GM12878 (cell line): Measurements from ENCODE around the gene DACH2. TPM values are rescaled to one million over a fixed set of nuclear protein-coding genes. Genes with fewer than 3 reads are reported as not detected.

Source experiments
- ATAC-seq: fragments of 200-7000 bp; cut with Tn5 transposase; 3 replicates; pipeline ENCODE4 v1.9.1; 2020; ENCODE audit warnings: mild to moderate bottlenecking, moderate library complexity
- BruUV-seq: library from RNA; stranded (reverse); fragments of 400-500 nt; replicated peaks from 2 replicates; lab custom pipeline; 2021; lab: Mats Ljungman, UMichigan
- CTCF ChIA-PET: fragments of 300-600 bp; sonication (Branson Sonifier 250); formaldehyde crosslinking; extraction: SDS; loops from one replicate; lab custom pipeline; 2021; ENCODE audit warnings: inconsistent platforms; lab: Yijun Ruan, JAX
- POLR2A ChIA-PET: fragments of 350-600 bp; formaldehyde crosslinking; extraction: SDS; loops from one replicate; lab custom pipeline; 2021; ENCODE audit warnings: inconsistent platforms; lab: Charles Lee
- RAD21 ChIA-PET: fragments of 300-600 bp; sonication (Branson Sonifier 250); formaldehyde crosslinking; loops from one replicate; lab custom pipeline; 2023; ENCODE audit warnings: antibody characterized with exemption; ENCODE audit not compliant: unreplicated experiment; lab: Charles Lee
- SMC1A ChIA-PET: fragments of 300-600 bp; sonication (Branson Sonifier 250); formaldehyde crosslinking; loops from one replicate; lab custom pipeline; 2023; ENCODE audit not compliant: unreplicated experiment, uncharacterized antibody; lab: Charles Lee
- DNase-seq: peaks from one replicate; pipeline ENCODE4 v3.0.0-alpha.2; 2011; ENCODE audit warnings: low read depth, low spot score
- FAIRE-seq: peaks from 3 replicates; lab custom pipeline; 2011; peaks lifted over from hg19 to GRCh38; lab: Jason Lieb, UNC
- H2AFZ ChIP-seq: 2 replicates; pipeline ENCODE4 v1.6.0; 2011; ENCODE audit warnings: low read depth, low read length, control low read depth; ENCODE audit not compliant: control insufficient read depth
- H3K27ac ChIP-seq: 2 replicates; pipeline ENCODE4 v1.5.1; 2011; ENCODE audit warnings: control low read depth; ENCODE audit not compliant: control insufficient read depth, insufficient read depth
- H3K27me3 ChIP-seq, 2 experiments: replicated peaks in 1 of 2; 2 replicates each; pipeline versions ENCODE4 v1.6.0 to v1.6.1; 2011; ENCODE audit warnings: low read length in 1 of 2; ENCODE audit not compliant: control insufficient read depth in 2 of 2, insufficient read depth in 2 of 2
- H3K36me3 ChIP-seq, 2 experiments: 2 replicates each; pipeline ENCODE4 v1.5.1; 2011; ENCODE audit warnings: low read length in 1 of 2; ENCODE audit not compliant: control insufficient read depth in 2 of 2, insufficient read depth in 2 of 2
- H3K4me1 ChIP-seq: 2 replicates; pipeline ENCODE4 v1.6.1; 2011; ENCODE audit warnings: mild to moderate bottlenecking, low read length, moderate library complexity, mixed read lengths; ENCODE audit not compliant: control insufficient read depth, insufficient read depth
- H3K4me2 ChIP-seq: 2 replicates; pipeline ENCODE4 v1.6.0; 2011; ENCODE audit warnings: control low read depth; ENCODE audit not compliant: control insufficient read depth, insufficient read depth
- H3K4me3 ChIP-seq: fragments of 200-600 bp; sonication (generic); 2 replicates; pipeline ENCODE4 v1.5.1; 2016
- H3K79me2 ChIP-seq: 2 replicates; pipeline ENCODE4 v1.6.0; 2011; ENCODE audit warnings: low read length; ENCODE audit not compliant: control insufficient read depth, insufficient read depth
- H3K9ac ChIP-seq: 2 replicates; pipeline ENCODE4 v1.8.0; 2011; ENCODE audit warnings: low read length, control low read depth, mixed read lengths; ENCODE audit not compliant: control insufficient read depth, insufficient read depth
- H3K9me3 ChIP-seq: replicated peaks from 3 replicates; pipeline ENCODE4 v1.5.1; 2011; ENCODE audit warnings: mild to moderate bottlenecking, low read length; ENCODE audit not compliant: control insufficient read depth, insufficient read depth
- H4K20me1 ChIP-seq: 2 replicates; pipeline ENCODE4 v1.6.0; 2011; ENCODE audit not compliant: control insufficient read depth, insufficient read depth
- BACH1 ChIP-seq: fragments of 450-650 bp; IDR thresholded peaks from 2 replicates; pipeline ENCODE4 v1.6.1; 2017; ENCODE audit warnings: mild to moderate bottlenecking, borderline replicate concordance
- BCL11A ChIP-seq: IDR thresholded peaks from 2 replicates; pipeline ENCODE4 v1.6.1; 2011; ENCODE audit warnings: low read depth, low read length
- BHLHE40 ChIP-seq, 2 experiments: fragments of 450-650 bp in 1 of 2; IDR thresholded peaks; 2 replicates each; pipeline ENCODE4 v1.6.1; 2011 to 2017; ENCODE audit warnings: low read depth in 2 of 2, borderline replicate concordance in 1 of 2, improper control_type of control experiment in 1 of 2, low read length in 1 of 2, mild to moderate bottlenecking in 1 of 2
- FOXM1 ChIP-seq: IDR thresholded peaks from 2 replicates; pipeline ENCODE4 v1.6.1; 2012; ENCODE audit warnings: low read depth, mild to moderate bottlenecking, inconsistent platforms, low read length, moderate library complexity
- HDAC2 ChIP-seq: fragments of 200-600 bp; sonication (generic); IDR thresholded peaks from 2 replicates; pipeline ENCODE4 v1.6.1; 2017
- IRF4 ChIP-seq: IDR thresholded peaks from 2 replicates; pipeline ENCODE4 v1.6.1; 2011; ENCODE audit warnings: low read depth, low read length
- KLF5 ChIP-seq: fragments of 450-650 bp; IDR thresholded peaks from 2 replicates; pipeline ENCODE4 v1.6.1; 2014; ENCODE audit warnings: mild to moderate bottlenecking; ENCODE audit not compliant: partially characterized antibody
- LARP7 ChIP-seq: fragments of 450-650 bp; IDR thresholded peaks from 2 replicates; pipeline ENCODE4 v1.6.1; 2017; ENCODE audit warnings: mild to moderate bottlenecking
- NFYA ChIP-seq: IDR thresholded peaks from 2 replicates; pipeline ENCODE4 v1.6.1; 2011; ENCODE audit warnings: low read depth, mild to moderate bottlenecking, low read length, improper control_type of control experiment, borderline replicate concordance
- POLR2A ChIP-seq: IDR thresholded peaks from 2 replicates; pipeline ENCODE4 v1.6.1; 2011; ENCODE audit warnings: low read depth, mild to moderate bottlenecking, low read length
- POLR2AphosphoS5 ChIP-seq: IDR thresholded peaks from 2 replicates; pipeline ENCODE4 v1.6.1; 2011; ENCODE audit warnings: mild to moderate bottlenecking, low read length, inconsistent platforms
- POU2F2 ChIP-seq: IDR thresholded peaks from 3 replicates; pipeline ENCODE4 v1.6.1; 2011; ENCODE audit warnings: low read depth, mild to moderate bottlenecking, low read length, borderline replicate concordance
- SMAD1 ChIP-seq: fragments of 450-650 bp; IDR thresholded peaks from 2 replicates; pipeline ENCODE4 v1.6.1; 2018; ENCODE audit warnings: mild to moderate bottlenecking, low read depth; ENCODE audit not compliant: partially characterized antibody
- SP1 ChIP-seq: IDR thresholded peaks from one replicate; pipeline ENCODE4 v1.6.1; 2011; ENCODE audit warnings: low read depth, low read length
- TARDBP ChIP-seq: IDR thresholded peaks from 2 replicates; pipeline ENCODE4 v1.6.1; 2016; ENCODE audit warnings: borderline replicate concordance
- ZNF622 ChIP-seq: fragments of 450-650 bp; IDR thresholded peaks from 2 replicates; pipeline ENCODE4 v1.6.1; 2017; ENCODE audit warnings: mild to moderate bottlenecking, inconsistent platforms
- WGBS: methylation state at CpG from one replicate; pipeline ENCODE4 v1.1.6; 2016; ENCODE audit warnings: low lambda C conversion rate; ENCODE audit not compliant: insufficient replicate concordance, insufficient coverage; ENCODE audit errors: missing lambda C conversion rate; 5-methylcytosine and 5-hydroxymethylcytosine counted together
- in situ Hi-C: fragments of 300-500 bp; cut with MboI; formaldehyde crosslinking; loops from 9 replicates; pipeline ENCODE4 v1.14.3; 2018; ENCODE audit warnings: mixed read lengths
- intact Hi-C: fragments of 100-400 bp; cut with micrococcal nuclease; formaldehyde crosslinking; loops from one replicate; pipeline ENCODE4 v1.14.2; 2022; ENCODE audit not compliant: unreplicated experiment
- polyA plus RNA-seq, 11 experiments: library from polyadenylated mRNA; depleted of rRNA in 4 of 11; unstranded in 6 of 11; stranded (reverse) in 5 of 11; fragments of >200 nt; fragmentation: Nextera tagmentation in 4 of 11; fragmentation: Illumina TruSeq in 1 of 11; extraction: Ambion mirVana in 4 of 11; extraction: Trizol in 1 of 11; gene quantifications; 1 replicate in 1 of 11; 2 replicates in 10 of 11; pipeline versions ENCODE4 v1.2.1 to v1.2.3, GENCODE V29; 2011 to 2016; ENCODE audit warnings: inconsistent platforms in 2 of 11, missing spikeins in 2 of 11, low read depth in 1 of 11
- total RNA-seq, 4 experiments: library from RNA; depleted of rRNA in 3 of 4; stranded (reverse); fragments of >200 nt in 3 of 4; fragmentation: Illumina TruSeq in 1 of 4; extraction: Trizol in 1 of 4; gene quantifications; 2 replicates each; pipeline versions ENCODE4 v1.2.1 to v1.2.3, GENCODE V29; 2013 to 2021
- TF ChIP-seq, protein P1 (sequence below): fragments of 450-650 bp; IDR thresholded peaks from 2 replicates; pipeline ENCODE4 v1.6.1; 2014; ENCODE audit warnings: mild to moderate bottlenecking
- TF ChIP-seq, protein P2 (sequence below): IDR thresholded peaks from 2 replicates; pipeline ENCODE4 v1.6.1; 2012; ENCODE audit warnings: low read depth, low read length, improper control_type of control experiment
- TF ChIP-seq, protein P3 (sequence below): fragments of 450-650 bp; IDR thresholded peaks from 2 replicates; pipeline ENCODE4 v1.6.1; 2017; ENCODE audit warnings: low read depth, mild to moderate bottlenecking, moderate library complexity
- TF ChIP-seq, protein P4 (sequence below): fragments of 150-350 bp; IDR thresholded peaks from 2 replicates; pipeline ENCODE4 v1.6.1; 2014; ENCODE audit warnings: mild to moderate bottlenecking, low read depth, low read length

The DACH2 gene
- total and polyA plus RNA-seq, 10 of the 15 experiments (the other 5 are each of a cell fraction or from before 2014, with no cell fraction given), result 0.03 to 0.19 (median 0.07) TPM; not detected in 6

DNA sequence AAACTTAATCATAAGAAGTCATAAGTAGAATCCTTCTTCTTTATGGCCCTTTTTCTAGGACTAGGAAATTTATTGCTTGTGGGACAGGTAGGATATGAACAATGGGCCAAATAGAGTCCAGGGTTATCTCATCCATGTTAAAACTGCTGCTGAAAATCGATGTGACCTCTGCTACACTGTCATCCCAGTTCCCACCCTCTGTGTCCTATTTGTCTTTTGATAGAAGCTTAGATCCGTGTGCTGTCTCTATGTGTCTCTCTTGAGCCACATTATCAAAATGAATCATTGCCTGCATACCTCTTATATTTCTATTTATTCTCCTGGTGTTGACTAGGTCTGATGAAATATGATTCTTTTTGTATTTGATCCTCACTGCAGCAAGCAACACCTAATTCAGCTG, 661.4 kb downstream of the DACH2 start:
- no peak overlapping the region for H3K27ac ChIP-seq
- DNase-seq, result no peak
- TF ChIP-seq FOXM1, result no peak
- TF ChIP-seq POLR2AphosphoS5, result no peak
- no peak for TF ChIP-seq IRF4
- TF ChIP-seq, protein P1, sequence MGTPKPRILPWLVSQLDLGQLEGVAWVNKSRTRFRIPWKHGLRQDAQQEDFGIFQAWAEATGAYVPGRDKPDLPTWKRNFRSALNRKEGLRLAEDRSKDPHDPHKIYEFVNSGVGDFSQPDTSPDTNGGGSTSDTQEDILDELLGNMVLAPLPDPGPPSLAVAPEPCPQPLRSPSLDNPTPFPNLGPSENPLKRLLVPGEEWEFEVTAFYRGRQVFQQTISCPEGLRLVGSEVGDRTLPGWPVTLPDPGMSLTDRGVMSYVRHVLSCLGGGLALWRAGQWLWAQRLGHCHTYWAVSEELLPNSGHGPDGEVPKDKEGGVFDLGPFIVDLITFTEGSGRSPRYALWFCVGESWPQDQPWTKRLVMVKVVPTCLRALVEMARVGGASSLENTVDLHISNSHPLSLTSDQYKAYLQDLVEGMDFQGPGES, result no peak
- TF ChIP-seq NFYA, result no peak
- no peak for TF ChIP-seq POU2F2
- no peak for TF ChIP-seq KLF5
- TF ChIP-seq, protein P2, sequence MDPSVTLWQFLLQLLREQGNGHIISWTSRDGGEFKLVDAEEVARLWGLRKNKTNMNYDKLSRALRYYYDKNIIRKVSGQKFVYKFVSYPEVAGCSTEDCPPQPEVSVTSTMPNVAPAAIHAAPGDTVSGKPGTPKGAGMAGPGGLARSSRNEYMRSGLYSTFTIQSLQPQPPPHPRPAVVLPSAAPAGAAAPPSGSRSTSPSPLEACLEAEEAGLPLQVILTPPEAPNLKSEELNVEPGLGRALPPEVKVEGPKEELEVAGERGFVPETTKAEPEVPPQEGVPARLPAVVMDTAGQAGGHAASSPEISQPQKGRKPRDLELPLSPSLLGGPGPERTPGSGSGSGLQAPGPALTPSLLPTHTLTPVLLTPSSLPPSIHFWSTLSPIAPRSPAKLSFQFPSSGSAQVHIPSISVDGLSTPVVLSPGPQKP, result no peak
- TF ChIP-seq, protein P3, sequence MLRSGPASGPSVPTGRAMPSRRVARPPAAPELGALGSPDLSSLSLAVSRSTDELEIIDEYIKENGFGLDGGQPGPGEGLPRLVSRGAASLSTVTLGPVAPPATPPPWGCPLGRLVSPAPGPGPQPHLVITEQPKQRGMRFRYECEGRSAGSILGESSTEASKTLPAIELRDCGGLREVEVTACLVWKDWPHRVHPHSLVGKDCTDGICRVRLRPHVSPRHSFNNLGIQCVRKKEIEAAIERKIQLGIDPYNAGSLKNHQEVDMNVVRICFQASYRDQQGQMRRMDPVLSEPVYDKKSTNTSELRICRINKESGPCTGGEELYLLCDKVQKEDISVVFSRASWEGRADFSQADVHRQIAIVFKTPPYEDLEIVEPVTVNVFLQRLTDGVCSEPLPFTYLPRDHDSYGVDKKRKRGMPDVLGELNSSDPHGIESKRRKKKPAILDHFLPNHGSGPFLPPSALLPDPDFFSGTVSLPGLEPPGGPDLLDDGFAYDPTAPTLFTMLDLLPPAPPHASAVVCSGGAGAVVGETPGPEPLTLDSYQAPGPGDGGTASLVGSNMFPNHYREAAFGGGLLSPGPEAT, result no peak
- TF ChIP-seq SP1, result no peak
- TF ChIP-seq POLR2A, result no peak
- TF ChIP-seq TARDBP, result no peak
- no peak for TF ChIP-seq ZNF622
- no peak for TF ChIP-seq SMAD1
- TF ChIP-seq, protein P4, sequence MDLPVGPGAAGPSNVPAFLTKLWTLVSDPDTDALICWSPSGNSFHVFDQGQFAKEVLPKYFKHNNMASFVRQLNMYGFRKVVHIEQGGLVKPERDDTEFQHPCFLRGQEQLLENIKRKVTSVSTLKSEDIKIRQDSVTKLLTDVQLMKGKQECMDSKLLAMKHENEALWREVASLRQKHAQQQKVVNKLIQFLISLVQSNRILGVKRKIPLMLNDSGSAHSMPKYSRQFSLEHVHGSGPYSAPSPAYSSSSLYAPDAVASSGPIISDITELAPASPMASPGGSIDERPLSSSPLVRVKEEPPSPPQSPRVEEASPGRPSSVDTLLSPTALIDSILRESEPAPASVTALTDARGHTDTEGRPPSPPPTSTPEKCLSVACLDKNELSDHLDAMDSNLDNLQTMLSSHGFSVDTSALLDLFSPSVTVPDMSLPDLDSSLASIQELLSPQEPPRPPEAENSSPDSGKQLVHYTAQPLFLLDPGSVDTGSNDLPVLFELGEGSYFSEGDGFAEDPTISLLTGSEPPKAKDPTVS, result no peak
- TF ChIP-seq LARP7, result no peak
- TF ChIP-seq HDAC2, result no peak
- TF ChIP-seq BHLHE40 (IDR thresholded peaks at IDR 0.05; ENCODE audit: borderline replicate concordance in 1 of 2, low read depth in 2 of 2, low read length in 1 of 2), result no peak
- no peak for TF ChIP-seq BCL11A
- no peak for TF ChIP-seq BACH1
- ATAC-seq, result no peak
- ChIA-PET CTCF (interaction anchor here (5.2 kb wide), 1 partner anchor 138 kb away, joined by 43 read pairs; no protein-coding TSS in a partner anchor), POLR2A (no interaction called here), RAD21 (no interaction called here), SMC1A (interaction anchor here (0.6 kb wide), 1 partner anchor 1289 kb away, joined by 3 read pairs; no protein-coding TSS in a partner anchor)
- H3K79me2 ChIP-seq, result no peaks in the 10 kb centered on the region
- H2AFZ ChIP-seq, result no peak overlapping the region
- no peaks in the 10 kb centered on the region for H3K4me1 ChIP-seq
- BruUV-seq, result no TSS peak
- no peak overlapping the region for H3K4me3 ChIP-seq
- no peak overlapping the region for H3K4me2 ChIP-seq
- H3K36me3 ChIP-seq, result no peaks in the 10 kb centered on the region
- WGBS, result 0% methylated on average over 2 of the region's 2 CpGs
- no peaks in the 10 kb centered on the region for H3K27me3 ChIP-seq
- intact Hi-C loops, result no loop called here
- H3K9me3 ChIP-seq, result no peaks in the 10 kb centered on the region
- H3K9ac ChIP-seq, result no peak overlapping the region
- in situ Hi-C loops, result no loop called here
- FAIRE-seq, result no peak
- no peaks in the 10 kb centered on the region for H4K20me1 ChIP-seq
